Upper lobe of left lung (tissue), 6 donors: ENCODE data around the gene MEP1B. TPM values are rescaled to one million over a fixed set of nuclear protein-coding genes. Genes with fewer than 3 reads are reported as not detected.

Source experiments
- ATAC-seq, 2 donors: fragments of 200-7000 bp; cut with Tn5 transposase; one replicate each; pipeline ENCODE4 v1.9.1; 2022; ENCODE audit warnings: mild to moderate bottlenecking in 2 of 2, moderate library complexity in 2 of 2; ENCODE audit not compliant: low FRiP score in 2 of 2
- DNase-seq, 2 donors: peaks; one replicate each; pipeline ENCODE4 v3.0.0-alpha.2; 2019 to 2020
- H3K27ac ChIP-seq, 4 donors: fragments of 200-600 bp; sonication (generic); one replicate each; pipeline ENCODE4 v1.5.1; 2016 to 2019
- H3K27me3 ChIP-seq, 4 donors: fragments of 200-600 bp; sonication (generic); one replicate each; pipeline ENCODE4 v1.5.1; 2017 to 2019
- H3K36me3 ChIP-seq, 4 donors: fragments of 200-600 bp; sonication (generic); one replicate each; pipeline ENCODE4 v1.5.1; 2016 to 2019
- H3K4me1 ChIP-seq, 4 donors: fragments of 200-600 bp; sonication (generic); one replicate each; pipeline ENCODE4 v1.5.1; 2018 to 2019
- H3K4me3 ChIP-seq, 4 donors: fragments of 200-600 bp; sonication (generic); one replicate each; pipeline ENCODE4 v1.5.1; 2017 to 2019; ENCODE audit warnings: mild to moderate bottlenecking in 2 of 4, moderate library complexity in 1 of 4
- H3K9me3 ChIP-seq, 4 donors: fragments of 200-600 bp; sonication (generic); one replicate each; pipeline ENCODE4 v1.5.1; 2018 to 2019
- EP300 ChIP-seq, 4 donors: sonication (generic); formaldehyde crosslinking; IDR thresholded peaks; one replicate each; pipeline ENCODE4 v1.5.1; 2017; ENCODE audit warnings: antibody characterized with exemption in 4 of 4, control low read depth in 2 of 4
- POLR2A ChIP-seq, 4 donors: fragments of 450-650 bp; IDR thresholded peaks; one replicate each; pipeline ENCODE4 v1.5.1; 2016 to 2017; ENCODE audit warnings: antibody characterized with exemption in 4 of 4, mild to moderate bottlenecking in 2 of 4
- POLR2AphosphoS5 ChIP-seq, 2 donors: sonication (generic); formaldehyde crosslinking; IDR thresholded peaks; one replicate each; pipeline ENCODE4 v1.5.1; 2017; ENCODE audit warnings: antibody characterized with exemption in 2 of 2
- WGBS, 2 donors: methylation state at CpG; one replicate each; pipeline ENCODE4 v1.1.5; 2017 to 2018; 5-methylcytosine and 5-hydroxymethylcytosine counted together
- total RNA-seq, 6 donors: library from RNA; depleted of rRNA in 4 of 6; stranded (reverse); fragments of >200 nt in 4 of 6; gene quantifications; one replicate each; pipeline versions ENCODE4 v1.1.0 to v1.2.1, GENCODE V29; 2016 to 2021
- TF ChIP-seq, protein P1 (sequence below), 6 experiments: fragments of 450-650 bp in 4 of 6; fragments of 200-600 bp in 2 of 6; sonication (generic) in 2 of 6; IDR thresholded peaks; one replicate each; pipeline ENCODE4 v1.5.1; 2016 to 2019; ENCODE audit warnings: antibody characterized with exemption in 6 of 6
- donor health status: DM: no; HTN: no; CAD: no; lungs with moderate emphysema.
- donor health status: DM: no; HTN: yes; CAD: no; lungs with severe emphysema.

The MEP1B gene
- total RNA-seq, 6 donors from 2014 or later, result not detected

DNA sequence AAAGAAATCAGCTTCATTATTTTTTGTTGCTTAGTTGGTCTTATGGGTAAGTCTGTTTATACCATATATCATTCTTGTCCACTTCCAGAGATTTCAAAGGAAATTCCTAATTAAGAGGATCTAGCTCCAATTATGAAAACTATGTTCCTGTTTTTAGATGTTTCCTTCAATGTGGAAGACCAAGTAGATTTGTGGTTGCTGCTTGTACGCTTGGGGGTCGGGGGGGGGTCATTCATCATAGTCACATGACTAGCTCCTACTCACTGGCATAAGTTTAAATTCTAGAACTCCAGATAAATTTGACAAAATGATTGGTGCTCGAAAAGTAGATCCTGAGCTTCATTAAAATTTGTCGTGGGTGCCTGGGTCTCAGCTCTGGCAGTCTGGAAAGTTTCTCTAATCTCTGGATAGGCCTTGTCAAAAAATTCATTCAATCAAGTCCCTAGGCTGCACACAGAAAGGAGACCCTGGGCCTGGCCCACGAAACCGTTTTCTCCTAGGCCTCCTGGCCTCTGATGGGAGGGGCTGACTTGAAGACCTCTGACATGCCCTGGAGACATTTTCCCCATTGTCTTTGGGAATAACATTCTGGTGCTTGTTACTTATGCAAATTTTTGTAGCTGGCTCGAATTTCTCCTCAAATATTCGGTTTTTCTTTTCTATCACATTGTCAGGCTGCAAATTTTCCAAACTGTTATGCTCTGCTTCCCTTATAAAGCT lies 62.5 kb downstream of the MEP1B start:
- WGBS, 2 donors, result 62 to 76% methylated on average over 8 of the region's 8 CpGs
- H3K36me3 ChIP-seq, result no peaks in the 10 kb centered on the region
- no peak overlapping the region for H3K4me3 ChIP-seq
- no peaks in the 10 kb centered on the region for H3K9me3 ChIP-seq
- DNase-seq (no peak), ATAC-seq (no peak)
- no peaks in the 10 kb centered on the region for H3K27me3 ChIP-seq
- no peaks in the 10 kb centered on the region for H3K4me1 ChIP-seq
- H3K27ac ChIP-seq, result no peak overlapping the region
- no peak for TF ChIP-seq EP300 (IDR thresholded peaks at IDR 0.05)
- no peak for TF ChIP-seq POLR2AphosphoS5 (IDR thresholded peaks at IDR 0.05)

DNA sequence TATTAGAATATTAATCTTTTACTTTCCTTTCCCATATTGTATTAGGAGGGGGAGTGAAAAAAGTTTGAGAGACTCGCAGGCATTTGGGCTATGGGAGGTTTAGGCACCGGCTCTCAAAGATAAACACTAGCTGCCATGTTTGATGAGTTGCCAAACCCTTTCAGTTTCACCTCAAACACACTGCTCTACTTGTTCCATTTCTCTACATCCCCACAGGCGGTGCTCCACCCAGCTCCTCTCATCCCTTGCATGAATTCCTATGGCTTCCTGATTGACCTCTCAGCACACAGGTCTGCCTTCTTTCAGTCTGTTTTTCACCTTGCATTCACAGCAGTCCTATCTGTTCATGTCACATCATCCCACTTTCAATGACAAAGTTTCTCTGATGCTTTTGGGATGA lies 65.7 kb downstream of the MEP1B start:
- WGBS, 2 donors, result 54 to 62% methylated on average over 3 of the region's 3 CpGs
- H3K27ac ChIP-seq, result no peak overlapping the region
- TF ChIP-seq, protein P1, sequence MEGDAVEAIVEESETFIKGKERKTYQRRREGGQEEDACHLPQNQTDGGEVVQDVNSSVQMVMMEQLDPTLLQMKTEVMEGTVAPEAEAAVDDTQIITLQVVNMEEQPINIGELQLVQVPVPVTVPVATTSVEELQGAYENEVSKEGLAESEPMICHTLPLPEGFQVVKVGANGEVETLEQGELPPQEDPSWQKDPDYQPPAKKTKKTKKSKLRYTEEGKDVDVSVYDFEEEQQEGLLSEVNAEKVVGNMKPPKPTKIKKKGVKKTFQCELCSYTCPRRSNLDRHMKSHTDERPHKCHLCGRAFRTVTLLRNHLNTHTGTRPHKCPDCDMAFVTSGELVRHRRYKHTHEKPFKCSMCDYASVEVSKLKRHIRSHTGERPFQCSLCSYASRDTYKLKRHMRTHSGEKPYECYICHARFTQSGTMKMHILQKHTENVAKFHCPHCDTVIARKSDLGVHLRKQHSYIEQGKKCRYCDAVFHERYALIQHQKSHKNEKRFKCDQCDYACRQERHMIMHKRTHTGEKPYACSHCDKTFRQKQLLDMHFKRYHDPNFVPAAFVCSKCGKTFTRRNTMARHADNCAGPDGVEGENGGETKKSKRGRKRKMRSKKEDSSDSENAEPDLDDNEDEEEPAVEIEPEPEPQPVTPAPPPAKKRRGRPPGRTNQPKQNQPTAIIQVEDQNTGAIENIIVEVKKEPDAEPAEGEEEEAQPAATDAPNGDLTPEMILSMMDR (IDR thresholded peaks at IDR 0.05), result no peak
- no peak for TF ChIP-seq POLR2AphosphoS5 (IDR thresholded peaks at IDR 0.05)
- no peak for TF ChIP-seq EP300 (IDR thresholded peaks at IDR 0.05)
- no peak for TF ChIP-seq POLR2A (IDR thresholded peaks at IDR 0.05)

DNA sequence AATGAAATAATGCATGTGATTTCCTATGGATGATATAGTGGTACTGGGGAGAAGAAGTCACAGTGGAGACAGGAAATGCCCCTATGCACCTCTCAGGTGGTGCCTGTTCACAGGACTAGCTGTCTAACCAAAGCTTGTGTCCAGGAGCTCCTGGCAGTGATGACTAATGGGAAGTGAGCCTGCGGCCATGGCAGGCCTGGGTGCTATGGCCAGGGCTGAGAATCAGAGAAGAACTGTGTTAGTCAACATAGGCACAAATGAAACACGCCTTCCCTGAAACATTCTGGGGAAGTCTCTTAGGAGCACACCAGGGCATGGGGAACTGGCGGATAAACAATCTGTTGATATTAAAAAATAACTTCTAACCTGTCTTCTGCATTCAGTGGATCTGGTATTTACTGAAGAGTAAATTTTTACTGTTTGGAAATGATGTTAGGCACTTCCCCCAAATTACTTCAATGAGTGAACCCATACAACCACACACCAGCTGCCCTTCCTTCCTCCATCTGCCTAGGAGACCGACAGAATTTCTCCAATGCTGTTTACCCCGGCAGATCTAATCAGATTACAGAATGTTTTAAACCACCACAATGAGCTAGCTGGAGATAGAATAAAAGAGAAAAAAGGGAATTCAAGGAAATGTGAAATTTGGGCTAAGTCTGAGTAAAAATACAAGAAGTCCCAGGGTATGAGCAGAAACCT lies 67.4 kb downstream of the MEP1B start:
- DNase-seq (no peak), ATAC-seq (peak in 1 of 2 donors; percentile 31)
- H3K4me1 ChIP-seq, result no peaks in the 10 kb centered on the region
- H3K4me3 ChIP-seq, result no peak overlapping the region
- no peaks in the 10 kb centered on the region for H3K9me3 ChIP-seq
- WGBS, 2 donors, result 49 to 60% methylated on average over 5 of the region's 5 CpGs
- H3K27me3 ChIP-seq, result no peaks in the 10 kb centered on the region
- no peaks in the 10 kb centered on the region for H3K36me3 ChIP-seq
- H3K27ac ChIP-seq, result no peak overlapping the region
- TF ChIP-seq, protein P1 (IDR thresholded peaks at IDR 0.05), result no peak

More for the DNA sequence above, 65.7 kb downstream of the MEP1B start:
- no peaks in the 10 kb centered on the region for H3K27me3 ChIP-seq
- no peak for DNase-seq
- H3K9me3 ChIP-seq, result no peaks in the 10 kb centered on the region
- no peaks in the 10 kb centered on the region for H3K4me1 ChIP-seq
- no peaks in the 10 kb centered on the region for H3K36me3 ChIP-seq
- no peak for ATAC-seq
- H3K4me3 ChIP-seq, result no peak overlapping the region

- Histone ChIP-seq H3K27me3 (no peaks in the 10 kb centered on the region), H3K4me3 (no peak overlapping the region), H3K27ac (no peak overlapping the region), H3K4me1 (no peaks in the 10 kb centered on the region), H3K9me3 (no peaks in the 10 kb centered on the region), H3K36me3 (no peaks in the 10 kb centered on the region)
- ATAC-seq, result no peak
- TF ChIP-seq, protein P1 (IDR thresholded peaks at IDR 0.05), result no peak
- 74 to 89% methylated on average over 2 of the region's 2 CpGs for WGBS, 2 donors
- DNase-seq, result no peak
These were observed 68.3 kb downstream of the MEP1B start for GRCh38 chr18:32258148-32258547.

DNA sequence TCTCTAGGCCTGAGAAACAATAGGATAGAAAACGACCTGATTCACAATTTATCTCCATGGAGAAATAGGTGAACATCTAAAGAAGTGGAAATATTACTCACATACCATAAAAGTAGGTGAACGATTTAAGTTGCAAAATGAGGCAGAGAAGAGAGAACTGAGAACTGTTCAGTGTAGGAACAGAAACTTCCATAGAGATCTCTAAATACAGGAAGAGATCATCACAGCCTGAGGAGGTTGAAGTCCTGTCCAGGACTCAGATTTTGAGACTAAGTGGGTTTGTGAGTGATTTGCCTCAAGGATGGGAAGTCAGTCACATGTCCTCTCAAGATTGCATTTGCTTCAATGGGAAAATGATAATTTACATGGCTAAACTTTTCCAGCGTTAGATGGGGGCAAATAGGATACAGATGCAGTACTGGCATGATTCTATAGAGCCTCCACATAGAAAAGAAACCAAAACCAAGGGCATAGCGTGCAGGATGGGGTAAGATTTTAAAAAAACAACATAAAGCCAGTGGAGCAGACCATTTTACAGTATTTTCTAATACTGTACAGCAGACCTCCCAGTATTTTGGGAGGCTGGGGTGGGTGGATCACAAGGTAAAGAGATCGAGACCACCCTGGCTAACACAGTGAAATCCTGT lies 68.8 kb downstream of the MEP1B start:
- ATAC-seq, result no peak

More for the DNA sequence above, 68.8 kb downstream of the MEP1B start:
- H3K36me3 ChIP-seq, result no peaks in the 10 kb centered on the region
- no peak for DNase-seq
- no peaks in the 10 kb centered on the region for H3K9me3 ChIP-seq
- no peak overlapping the region for H3K4me3 ChIP-seq
- TF ChIP-seq POLR2AphosphoS5 (IDR thresholded peaks at IDR 0.05), result no peak
- H3K4me1 ChIP-seq, result no peaks in the 10 kb centered on the region
- no peak overlapping the region for H3K27ac ChIP-seq
- WGBS, 2 donors, result 63 to 71% methylated on average over 5 of the region's 5 CpGs
- no peaks in the 10 kb centered on the region for H3K27me3 ChIP-seq
